GM21825 (cell line): Measurements from ENCODE around the gene GAREM1.
A peak's percentile ranks its signal among the peaks of the same experiment; 100 is the strongest.
"Not testable (repeated sequence)": the region's sequence is repeated elsewhere in the genome, so short reads cannot be mapped to it uniquely, and the experiment has no call there.

ENCODE experiments used
- ATAC-seq: cut with Tn5 transposase; IDR thresholded peaks from one replicate; pipeline ENCODE4 v1.9.1; 2021; ENCODE audit warnings: mild to moderate bottlenecking, moderate library complexity; ENCODE audit not compliant: unreplicated experiment

Gene GAREM1

DNA sequence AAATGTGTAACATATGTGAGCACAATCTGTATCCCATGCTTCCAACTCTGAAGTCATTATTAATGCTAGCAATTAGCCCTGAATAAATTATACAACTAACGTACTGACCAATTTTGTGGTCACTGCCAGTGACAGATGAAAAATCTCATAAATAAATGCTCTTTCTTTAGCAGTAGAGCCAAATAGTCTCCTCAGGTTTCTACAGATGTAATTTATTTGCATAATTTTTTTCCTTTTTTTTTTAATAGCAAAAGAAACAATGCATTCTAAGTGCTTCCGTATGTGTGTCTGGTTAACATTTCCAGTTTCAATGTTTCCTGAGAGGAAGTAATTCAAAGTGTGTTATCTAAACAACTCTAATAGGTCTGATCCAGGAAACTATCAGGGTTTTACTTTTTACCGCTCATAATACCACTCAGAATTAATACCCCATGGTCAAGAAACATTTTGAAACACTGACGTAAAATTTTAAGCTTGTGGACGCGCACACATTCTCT is 172.5 kb downstream of the GAREM1 start:
- no peak for ATAC-seq

- no peak for ATAC-seq
These were observed 173.0 kb downstream of the GAREM1 start for GRCh38 chr18:32297579-32298170.

DNA sequence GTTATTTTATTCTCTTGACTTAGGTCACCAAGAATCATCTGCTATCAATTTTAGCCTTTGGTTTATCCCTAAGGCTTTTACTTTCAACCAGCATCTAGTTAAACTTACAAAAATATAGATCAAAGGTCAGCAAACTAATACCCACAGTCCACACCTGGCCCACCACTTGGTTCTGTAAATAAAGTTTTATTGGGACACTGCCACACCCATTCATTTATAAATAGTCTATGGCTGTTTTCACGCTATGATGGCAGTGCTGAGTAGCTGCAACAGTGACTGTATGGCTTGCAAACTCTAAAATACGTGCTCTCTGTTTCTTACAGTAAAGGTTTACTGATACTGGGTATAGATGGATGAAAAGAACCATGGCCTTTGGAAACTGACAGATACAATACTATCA is 173.8 kb downstream of the GAREM1 start:
- no peak for ATAC-seq

DNA sequence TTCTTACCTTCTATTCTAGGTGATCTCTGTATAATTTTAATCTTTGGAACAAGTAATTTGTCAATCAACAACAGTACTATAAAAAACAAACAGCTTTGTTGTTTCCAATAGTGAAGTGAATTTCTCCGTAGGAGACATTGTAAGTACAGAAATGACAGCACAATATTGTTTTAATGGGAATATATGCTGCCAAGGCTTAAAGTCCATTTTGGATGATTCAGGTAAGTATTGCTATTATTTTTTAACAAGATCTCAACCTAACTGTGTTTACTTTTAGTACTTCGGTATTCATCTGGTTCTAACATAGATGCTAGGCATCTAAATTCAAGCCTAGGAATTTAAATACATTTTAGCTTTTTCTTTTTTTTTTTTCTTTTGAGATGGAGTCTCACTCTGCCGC is 175.1 kb downstream of the GAREM1 start:
- ATAC-seq = no peak

DNA sequence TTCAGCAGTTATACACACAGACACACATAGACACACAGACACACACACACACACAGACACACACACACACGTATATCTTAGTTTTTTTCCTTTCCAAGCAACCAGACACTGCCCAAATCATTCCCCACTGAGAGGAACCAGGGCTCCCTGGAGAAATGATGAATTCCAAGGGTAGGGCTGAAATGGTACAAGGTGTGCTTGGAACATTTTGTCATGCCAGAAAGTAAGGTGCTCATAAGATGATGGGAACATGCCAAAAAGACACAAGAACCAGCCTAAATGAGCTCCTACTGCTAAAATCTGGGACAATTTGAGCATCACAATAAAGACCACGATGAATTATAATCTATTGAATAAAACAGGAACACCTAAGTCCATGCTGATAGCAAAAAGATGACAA is 177.6 kb downstream of the GAREM1 start:
- ATAC-seq = no peak

DNA sequence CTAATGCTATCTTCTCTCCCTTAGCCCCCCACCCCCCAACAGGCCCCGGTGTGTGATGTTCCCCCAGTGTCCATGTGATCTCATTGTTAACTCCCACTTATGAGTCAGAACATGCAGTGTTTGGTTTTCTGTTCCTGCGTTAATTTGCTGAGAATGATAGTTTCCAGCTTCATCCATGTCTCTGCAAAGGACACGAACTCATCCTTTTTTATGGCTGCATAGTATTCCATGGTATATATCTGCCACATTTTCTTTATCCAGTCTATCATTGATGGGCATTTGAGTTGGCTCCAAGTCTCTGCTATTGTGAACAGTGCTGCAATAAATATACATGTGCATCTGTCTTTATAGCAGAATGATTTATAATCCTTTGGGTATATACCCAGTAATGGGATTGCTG is 179.1 kb downstream of the GAREM1 start:
- ATAC-seq = not testable (repeated sequence)

- ATAC-seq = no peak
These were observed 179.9 kb downstream of the GAREM1 start for GRCh38 chr18:32290810-32291209.

GRCh38 chr18:32289483-32290075 is 181.1 kb downstream of the GAREM1 start:
- peak; percentile 77 for ATAC-seq

GRCh38 chr18:32287873-32288272 is 182.8 kb downstream of the GAREM1 start:
- ATAC-seq = no peak

DNA sequence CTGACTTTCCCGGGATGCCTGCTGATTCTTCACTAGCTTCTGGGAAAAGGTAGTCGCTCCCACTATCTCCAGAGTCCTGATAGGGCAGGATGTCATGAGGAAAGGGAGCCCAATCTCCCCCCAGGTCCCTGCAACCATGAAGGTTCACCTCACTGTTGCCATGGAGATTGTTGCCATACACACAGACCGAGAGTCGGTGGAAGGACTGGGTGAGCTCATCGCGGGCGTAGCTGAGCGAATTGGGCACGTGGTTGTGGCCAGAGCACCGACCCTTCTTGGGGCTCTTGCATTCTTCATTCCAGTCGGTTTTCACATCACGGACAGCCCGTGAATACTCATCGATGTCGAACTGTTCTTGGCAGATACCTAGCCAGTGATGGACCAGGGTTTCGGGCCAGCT is 183.4 kb downstream of the GAREM1 start:
- ATAC-seq = no peak

GRCh38 chr18:32286749-32287148 is 183.9 kb downstream of the GAREM1 start:
- no peak for ATAC-seq

DNA sequence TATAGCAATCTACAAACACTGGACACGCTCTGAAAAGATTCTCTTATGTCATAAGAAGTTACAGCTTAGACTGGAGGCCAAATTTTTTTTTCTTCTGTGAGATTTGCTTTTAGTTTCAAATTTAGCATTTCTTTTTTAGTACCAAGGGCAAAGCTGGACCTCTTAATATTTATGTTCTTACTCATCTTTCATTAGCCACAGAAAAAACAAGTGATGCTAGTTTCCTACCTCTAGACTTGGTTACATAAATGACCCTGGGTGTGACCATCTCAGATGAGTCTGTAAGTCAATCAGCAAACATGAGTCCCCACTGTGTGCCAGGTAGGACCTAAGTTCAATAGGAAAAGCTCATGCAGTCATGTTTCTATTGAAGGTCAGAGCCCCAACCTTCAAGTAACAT is 186.4 kb downstream of the GAREM1 start:
- ATAC-seq = no peak

DNA sequence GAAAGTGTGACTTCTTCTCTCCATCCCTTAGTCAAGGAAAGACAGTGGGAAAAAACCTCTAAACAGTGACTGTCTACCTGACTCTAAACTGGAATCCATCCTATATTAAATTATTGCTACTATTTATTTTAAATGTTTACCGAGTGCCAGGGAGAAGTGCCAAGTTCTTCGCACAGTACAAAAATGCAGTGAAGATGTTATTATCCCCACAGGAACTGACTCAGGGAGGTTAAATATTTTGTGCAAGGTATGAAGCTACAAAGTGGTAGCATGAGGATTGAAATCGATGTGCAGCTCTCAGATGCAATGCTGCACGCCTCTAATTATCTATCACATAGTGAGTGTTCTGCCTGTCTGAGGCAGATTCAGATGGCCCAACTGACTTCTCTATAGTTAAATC is 189.8 kb downstream of the GAREM1 start:
- ATAC-seq = no peak

GRCh38 chr18:32280188-32280783 is 190.4 kb downstream of the GAREM1 start:
- no peak for ATAC-seq

DNA sequence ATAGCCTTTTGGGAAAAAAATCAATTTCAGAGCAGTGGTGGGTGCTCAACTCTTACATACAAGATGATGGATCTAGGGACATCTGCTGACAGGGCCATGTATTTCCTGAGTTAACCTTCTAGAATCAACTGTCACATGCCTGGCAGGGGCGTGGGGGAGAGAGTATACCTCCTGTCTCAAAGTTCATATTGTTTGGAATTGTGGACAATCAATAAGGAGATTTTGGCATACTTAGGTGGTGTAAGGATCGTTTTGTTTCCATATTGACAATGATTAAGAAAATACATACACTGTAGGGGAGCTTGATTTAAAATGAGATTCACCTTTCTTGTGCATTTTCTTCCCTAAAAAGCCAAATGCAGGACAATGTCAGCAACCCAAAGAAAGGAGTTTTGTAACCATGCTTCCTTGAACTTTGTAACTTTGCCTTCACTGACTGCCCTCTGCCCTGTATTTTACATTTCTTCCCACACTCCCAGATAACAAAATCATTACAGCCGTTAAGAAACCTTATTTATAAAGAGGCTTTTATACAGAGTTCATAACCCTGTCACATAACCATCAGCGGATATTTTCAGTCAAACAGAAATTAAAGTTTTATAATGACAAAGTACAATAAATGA is 192.4 kb downstream of the GAREM1 start:
- no peak for ATAC-seq

DNA sequence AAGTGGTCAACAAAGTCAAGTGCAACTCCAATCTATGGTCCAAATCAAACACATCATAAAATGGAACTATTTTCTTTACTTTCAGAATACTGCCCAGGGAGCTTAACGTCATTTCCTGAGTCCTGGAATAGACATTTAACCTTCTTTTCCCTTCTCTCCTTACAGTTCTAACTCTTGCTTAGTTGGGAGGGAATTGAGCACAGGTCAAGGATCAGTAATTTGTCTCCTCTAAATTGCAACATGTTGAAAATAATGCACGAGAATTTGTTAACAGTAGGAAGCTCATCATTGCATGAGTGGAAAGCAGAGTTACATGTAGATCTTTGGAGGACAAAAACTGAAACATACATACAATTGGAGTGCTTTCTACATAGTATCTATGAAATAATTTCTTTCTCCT is 193.1 kb downstream of the GAREM1 start:
- ATAC-seq = no peak

DNA sequence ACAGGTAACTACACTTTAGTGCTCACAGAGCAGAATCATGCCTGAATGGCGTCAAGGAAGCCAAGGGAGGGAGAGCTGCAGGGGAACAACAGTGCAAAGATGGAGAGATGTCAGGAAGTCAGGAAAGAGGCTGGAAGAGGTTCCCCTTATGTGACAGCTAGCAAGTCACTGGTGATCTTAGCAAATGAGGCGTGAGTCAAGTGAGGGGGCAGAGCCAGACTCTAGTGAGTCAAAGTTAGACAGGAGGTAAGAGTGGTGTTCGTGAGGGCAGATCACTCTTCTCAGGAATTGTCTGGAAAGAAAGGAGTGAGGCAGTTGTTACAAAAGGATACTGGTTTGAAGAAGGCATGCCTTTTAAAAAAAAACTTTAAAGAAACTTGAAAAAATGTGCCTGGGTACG is 193.8 kb downstream of the GAREM1 start:
- ATAC-seq = no peak

GRCh38 chr18:32276256-32276655 is 194.4 kb downstream of the GAREM1 start:
- no peak for ATAC-seq

DNA sequence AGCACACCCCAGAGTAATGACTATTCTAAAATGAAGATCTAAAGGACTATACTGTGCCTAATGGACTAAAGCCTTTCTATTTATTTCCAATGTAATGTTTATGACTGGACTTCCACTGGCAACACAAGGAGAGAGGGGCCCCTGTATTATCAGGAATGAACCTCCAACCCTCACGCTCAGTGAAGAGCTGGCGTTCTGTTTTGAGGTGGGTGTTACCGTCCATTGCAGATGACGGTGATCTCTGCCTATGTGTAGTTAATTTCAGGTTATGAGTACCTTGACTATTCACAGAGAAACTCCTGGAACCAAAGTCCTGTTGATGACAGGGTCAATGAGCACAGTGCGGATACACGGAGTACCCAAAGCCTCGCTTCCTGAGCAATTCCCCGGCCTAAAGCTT is 195.5 kb downstream of the GAREM1 start:
- no peak for ATAC-seq

DNA sequence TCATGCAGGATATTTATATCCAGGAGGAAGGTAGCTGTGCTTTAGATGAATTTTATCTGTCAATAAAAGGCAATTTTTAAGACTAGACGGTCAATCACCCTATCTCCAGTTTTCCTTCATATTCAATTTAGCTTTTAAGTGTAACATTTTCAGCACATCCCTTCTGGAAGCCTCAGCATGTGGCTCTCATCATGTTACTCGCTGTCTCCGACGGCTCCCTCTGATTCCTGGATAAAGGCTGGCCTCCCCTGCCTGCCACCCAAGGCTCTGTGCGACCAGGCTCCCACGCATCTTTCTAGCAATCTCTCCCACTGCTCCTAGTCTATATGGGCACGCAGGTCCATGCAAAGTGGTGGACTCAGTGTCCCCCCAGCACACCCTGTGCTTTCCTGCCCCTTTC is 196.4 kb downstream of the GAREM1 start:
- ATAC-seq = no peak

DNA sequence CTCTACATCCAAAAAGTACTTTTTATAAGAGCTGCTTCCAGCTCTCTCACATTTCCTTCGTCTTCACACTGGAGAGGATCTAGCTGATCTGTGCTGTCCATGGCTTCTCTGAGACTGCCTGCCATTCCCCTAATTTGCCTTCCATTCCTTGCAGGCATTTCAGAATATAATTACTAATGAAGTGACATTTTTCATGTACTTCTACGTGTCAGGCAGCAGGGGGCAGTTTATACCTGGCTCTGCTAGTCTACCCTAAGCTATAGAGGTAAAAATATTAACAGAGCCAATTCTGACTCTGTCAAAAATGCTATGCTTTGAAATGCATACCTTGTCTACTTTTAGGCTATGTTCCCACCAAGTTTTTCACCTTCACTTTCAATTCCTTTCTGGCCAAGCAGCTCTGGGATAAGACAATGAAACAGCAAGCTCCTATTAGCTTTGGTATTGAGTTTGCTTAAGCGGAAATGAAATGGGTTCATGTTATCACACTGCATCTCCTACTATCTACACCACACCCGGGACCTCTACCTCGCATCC is 198.9 kb downstream of the GAREM1 start:
- ATAC-seq = peak; percentile 57

DNA sequence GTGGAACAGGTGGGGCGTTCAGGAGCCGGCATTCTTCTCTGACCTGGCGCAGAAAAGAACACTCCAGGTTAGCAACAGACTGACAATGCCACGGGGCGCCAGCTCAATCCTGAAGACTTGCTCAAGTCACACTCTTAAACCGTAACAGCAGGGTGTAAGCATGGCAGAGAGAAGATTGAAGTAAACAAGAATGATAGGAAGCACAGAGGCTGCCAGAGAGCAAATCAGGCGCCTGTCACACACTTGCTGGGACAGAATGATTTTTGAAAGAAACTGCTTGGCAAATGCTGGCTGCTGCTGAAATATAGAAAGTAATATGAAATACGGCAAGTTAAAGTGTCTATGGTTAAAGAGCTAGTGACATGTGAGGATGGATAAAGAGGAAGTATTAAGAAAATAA is 200.3 kb downstream of the GAREM1 start:
- no peak for ATAC-seq
